ENCODE results near the gene SRP68.

- TF ChIP-seq GATA2 (IDR thresholded peaks at IDR 0.05; ENCODE audit: low read depth, low read length) (no peak), GATA3 (IDR thresholded peaks at IDR 0.05; ENCODE audit: low read depth, low read length) (no peak)
Measured at GRCh38 chr17:76011951-76012350, 60.4 kb downstream of the SRP68 start.

All from SH-SY5Y (cell line).